Cardiac fibroblast (primary cell): ENCODE results near the gene NAGS.

ENCODE experiments used
- DNase-seq, 2 donors: peaks; one replicate each; pipeline versions ENCODE4 v3.0.0 to v3.0.0-alpha.2; 2010; ENCODE audit warnings: low read depth in 2 of 2
- H3K4me3 ChIP-seq, 2 donors: replicated peaks in 1 of 2; 1 replicate in 1 of 2; 2 replicates in 1 of 2; pipeline ENCODE4 v1.5.1; 2011; ENCODE audit warnings: low read depth in 2 of 2, low read length in 2 of 2, mild to moderate bottlenecking in 2 of 2, moderate library complexity in 1 of 2
- TF ChIP-seq, protein P1 (sequence below): IDR thresholded peaks from one replicate; pipeline ENCODE4 v1.5.1; 2011; ENCODE audit warnings: low read depth, mild to moderate bottlenecking, low read length, inconsistent platforms

NAGS gene

DNA sequence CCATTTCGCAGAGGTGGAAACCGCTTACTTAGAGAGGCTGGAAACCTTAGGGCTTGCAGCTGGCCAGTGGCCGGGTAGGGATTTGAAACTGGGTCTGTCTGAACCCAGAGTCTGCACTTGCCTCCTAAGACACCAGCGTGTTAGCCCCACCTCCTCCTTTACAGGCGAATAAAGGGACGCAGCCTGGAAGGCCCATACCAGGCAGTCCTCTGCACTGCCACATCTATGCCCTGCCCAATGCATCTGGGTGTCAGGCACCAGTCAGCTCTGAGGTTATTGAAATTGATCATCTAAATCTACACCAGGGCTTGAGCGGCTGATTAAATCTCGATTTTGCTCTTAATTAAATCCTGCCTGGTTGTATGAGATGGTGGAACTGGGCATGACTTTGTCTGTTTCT lies 19.9 kb upstream of the NAGS start:
- TF ChIP-seq, protein P1, sequence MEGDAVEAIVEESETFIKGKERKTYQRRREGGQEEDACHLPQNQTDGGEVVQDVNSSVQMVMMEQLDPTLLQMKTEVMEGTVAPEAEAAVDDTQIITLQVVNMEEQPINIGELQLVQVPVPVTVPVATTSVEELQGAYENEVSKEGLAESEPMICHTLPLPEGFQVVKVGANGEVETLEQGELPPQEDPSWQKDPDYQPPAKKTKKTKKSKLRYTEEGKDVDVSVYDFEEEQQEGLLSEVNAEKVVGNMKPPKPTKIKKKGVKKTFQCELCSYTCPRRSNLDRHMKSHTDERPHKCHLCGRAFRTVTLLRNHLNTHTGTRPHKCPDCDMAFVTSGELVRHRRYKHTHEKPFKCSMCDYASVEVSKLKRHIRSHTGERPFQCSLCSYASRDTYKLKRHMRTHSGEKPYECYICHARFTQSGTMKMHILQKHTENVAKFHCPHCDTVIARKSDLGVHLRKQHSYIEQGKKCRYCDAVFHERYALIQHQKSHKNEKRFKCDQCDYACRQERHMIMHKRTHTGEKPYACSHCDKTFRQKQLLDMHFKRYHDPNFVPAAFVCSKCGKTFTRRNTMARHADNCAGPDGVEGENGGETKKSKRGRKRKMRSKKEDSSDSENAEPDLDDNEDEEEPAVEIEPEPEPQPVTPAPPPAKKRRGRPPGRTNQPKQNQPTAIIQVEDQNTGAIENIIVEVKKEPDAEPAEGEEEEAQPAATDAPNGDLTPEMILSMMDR = no peak
- no peak for DNase-seq
- H3K4me3 ChIP-seq = peak overlapping the region in 1 of 2 donors; percentile 37

DNA sequence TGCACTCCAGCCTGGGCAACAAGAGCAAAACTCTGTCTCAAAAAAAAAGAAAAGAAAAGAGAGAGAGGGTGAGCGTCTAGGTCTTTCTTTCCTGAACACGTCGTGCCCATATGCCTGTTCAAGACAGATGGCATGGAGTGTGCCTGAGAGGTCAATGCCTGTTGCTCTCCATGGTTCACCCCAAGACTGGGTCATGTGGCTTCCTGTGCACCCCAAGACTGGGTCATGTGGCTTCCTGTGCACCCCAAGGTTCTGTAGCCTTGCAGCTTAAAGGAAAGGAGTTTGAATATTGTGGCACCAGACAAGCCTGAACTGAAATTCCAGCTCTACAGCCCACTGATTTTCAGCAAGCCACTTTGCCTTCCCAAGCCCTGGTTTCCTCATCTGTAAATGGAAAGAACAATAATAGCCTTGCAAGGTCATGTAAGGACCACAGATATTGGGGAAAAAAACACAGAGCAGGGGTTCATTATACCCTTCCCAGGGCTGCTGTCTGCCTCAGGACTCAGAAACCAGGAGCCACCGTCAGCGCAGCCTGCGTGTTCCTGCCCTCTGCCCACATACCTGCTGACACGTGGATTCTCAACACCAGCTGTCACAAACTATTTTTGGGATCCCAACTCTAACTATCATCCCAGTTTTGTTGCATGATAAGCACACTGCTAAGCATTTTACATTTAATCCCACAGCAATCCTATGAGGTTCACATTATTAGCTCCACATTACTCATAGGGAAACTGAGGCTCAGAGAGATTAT lies 18.0 kb upstream of the NAGS start:
- TF ChIP-seq, protein P1 = no peak
- no peak for DNase-seq
- no peak overlapping the region for H3K4me3 ChIP-seq

DNA sequence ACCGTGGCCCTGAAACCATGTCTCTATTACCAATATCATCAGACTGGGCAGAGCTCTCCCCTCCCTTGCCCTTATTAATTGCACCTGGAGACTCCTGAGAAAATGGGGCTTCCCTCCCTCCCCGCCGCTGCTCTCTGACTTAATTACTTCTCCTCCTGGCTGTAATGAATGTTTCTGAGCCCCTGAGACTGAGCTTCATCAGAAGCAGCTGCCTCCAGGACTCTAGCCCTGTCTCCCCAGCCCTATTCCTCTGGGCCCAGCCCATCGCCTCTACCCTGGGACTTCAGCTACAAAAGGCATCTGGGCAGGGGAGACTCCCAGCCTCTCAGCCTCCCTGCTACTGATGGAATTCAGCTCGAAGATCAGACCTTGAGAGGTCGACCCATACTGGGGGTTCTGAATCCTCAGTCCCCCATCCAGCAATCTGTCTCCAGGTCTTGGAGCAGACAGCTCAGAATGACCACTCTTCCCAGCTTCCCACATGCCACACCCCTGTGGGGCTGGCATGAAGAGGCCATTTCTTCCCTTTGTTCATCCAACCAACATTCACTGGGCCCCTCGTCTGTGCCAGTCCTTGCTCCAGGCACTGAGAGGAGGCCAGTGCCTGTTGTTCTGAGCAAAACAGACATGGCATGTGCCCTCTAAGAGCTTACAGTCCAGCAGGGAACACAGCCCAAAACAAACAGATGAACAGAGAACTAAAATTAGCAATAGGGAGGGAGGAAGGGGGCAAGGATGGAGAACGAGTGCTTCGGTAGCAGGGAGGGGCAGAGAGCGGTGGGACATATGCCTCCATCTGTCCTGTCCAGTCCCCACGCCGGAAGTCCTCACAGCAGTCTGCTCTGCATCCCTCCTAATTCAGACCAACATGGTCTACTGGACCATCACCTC lies 17.0 kb upstream of the NAGS start:
- TF ChIP-seq, protein P1 = no peak
- no peak for DNase-seq
- no peak overlapping the region for H3K4me3 ChIP-seq

DNA sequence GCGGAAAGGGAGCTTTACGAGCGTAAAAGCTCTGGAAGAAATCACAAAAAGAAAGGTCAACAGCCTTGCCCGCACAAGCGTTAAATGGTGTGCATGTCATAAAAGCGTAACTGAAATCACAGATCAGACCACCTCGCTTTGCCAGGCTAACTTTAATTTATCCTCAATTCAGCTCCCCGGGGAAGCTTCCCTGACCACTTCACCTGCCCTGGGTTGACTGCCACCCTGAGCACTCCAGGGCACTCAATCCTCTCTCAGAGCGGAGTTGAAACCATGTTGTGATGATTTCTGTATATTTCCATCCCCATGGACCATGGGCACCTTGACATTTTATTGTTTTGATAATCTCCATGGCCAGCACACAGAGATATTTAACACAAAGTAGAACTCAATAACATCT lies 16.1 kb upstream of the NAGS start:
- DNase-seq = no peak
- H3K4me3 ChIP-seq = no peak overlapping the region
- TF ChIP-seq, protein P1 = no peak

DNA sequence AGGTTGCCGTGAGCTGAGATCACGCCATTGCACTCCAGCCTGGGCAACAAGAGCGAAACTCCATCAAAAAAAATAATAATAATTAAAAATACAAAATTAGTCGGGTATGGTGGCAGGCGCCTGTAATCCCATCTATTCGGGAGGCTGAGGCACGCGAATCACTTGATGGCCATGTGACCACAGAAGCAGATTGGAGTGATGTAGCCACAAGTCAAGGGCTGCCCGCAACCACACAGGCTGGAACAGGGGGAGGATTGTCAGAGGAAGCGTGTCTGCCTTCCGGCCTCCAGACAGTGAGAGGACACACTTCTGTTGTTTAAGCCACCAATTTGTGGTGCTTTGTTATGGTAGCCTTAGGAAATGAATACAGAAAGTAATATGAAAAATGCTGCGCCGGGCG lies 11.8 kb upstream of the NAGS start:
- H3K4me3 ChIP-seq = no peak overlapping the region
- TF ChIP-seq, protein P1 = no peak
- DNase-seq = no peak

DNA sequence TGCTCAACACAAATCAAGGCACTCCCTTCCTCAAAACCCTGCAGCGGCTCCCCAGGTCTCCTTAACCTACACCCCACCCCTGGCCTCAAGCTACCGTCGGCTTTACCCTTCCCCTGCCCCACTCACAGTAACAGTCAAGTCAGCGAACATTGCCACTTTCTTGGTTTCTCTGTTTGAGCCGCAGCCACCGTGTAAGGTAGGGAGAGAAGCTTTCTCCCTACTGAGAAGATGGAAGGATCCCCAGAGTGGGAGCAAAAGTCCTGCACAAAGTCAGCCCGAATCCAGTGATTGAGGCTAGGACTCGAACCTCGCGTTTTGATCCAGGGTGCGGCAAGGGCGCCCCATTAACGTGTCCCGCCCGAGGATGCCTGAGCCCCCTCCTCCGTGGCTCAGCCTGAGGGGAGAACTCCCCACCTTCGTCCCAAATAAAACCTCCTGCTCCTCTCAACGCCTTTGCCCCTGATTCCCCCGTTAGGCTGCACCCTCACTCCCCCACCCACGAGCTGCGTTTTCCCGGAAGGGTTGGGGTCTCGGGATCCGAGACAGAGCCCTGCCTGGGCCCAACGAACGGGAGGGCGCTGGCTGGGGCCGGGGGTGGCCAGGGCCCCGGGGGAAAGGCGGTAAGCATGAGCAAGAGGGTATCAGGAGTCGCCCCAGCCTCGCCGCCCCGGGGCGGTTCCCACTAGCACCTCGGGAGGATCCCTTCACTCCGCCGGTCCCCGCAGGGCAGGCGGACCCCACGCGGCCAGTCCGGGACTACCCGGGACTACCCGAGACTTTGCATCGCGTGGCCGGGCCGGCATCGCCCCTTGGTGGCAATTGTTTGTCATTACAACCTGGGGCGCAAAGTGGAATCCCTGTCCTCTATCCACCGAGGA lies 9.9 kb upstream of the NAGS start:
- peak overlapping the region; percentile 42 to 44 for H3K4me3 ChIP-seq
- peak; percentile 64 to 69 for DNase-seq
- TF ChIP-seq, protein P1 = peak; percentile 88
